Activated naive CD8-positive, alpha-beta T cell treated with anti-CD3 and anti-CD28 coated beads for 36 hours (primary cell): Measurements from ENCODE around the gene SSBP4. TPM values are rescaled to one million over a fixed set of nuclear protein-coding genes. Genes with fewer than 3 reads are reported as not detected.

Experiments used
- DNase-seq: peaks from one replicate; pipeline ENCODE4 v3.0.0; 2021
- H3K27ac Mint-ChIP-seq: one replicate; pipeline ENCODE4 v1.8.0; 2022; ENCODE audit warnings: mild to moderate bottlenecking, moderate library complexity, mixed read lengths
- H3K27me3 Mint-ChIP-seq: one replicate; pipeline ENCODE4 v1.8.0; 2022; ENCODE audit warnings: mild to moderate bottlenecking, mixed read lengths
- H3K36me3 Mint-ChIP-seq: one replicate; pipeline ENCODE4 v1.8.0; 2021; ENCODE audit warnings: mild to moderate bottlenecking, mixed read lengths
- H3K4me1 Mint-ChIP-seq: one replicate; pipeline ENCODE4 v1.8.0; 2021; ENCODE audit warnings: mixed read lengths
- H3K4me3 Mint-ChIP-seq: one replicate; pipeline ENCODE4 v1.8.0; 2022; ENCODE audit warnings: mild to moderate bottlenecking, moderate library complexity, mixed read lengths
- H3K9me3 Mint-ChIP-seq: one replicate; pipeline ENCODE4 v1.8.0; 2022; ENCODE audit warnings: mixed read lengths
- total RNA-seq, 2 experiments: library from RNA; stranded (reverse); gene quantifications; one replicate each; pipeline ENCODE4 v1.2.3, GENCODE V29; 2021

SSBP4 gene
- total RNA-seq, 2 experiments from 2014 or later, result 96.1 to 101 TPM

- DNase-seq, result no peak
- Mint-ChIP-seq H3K4me1 (peaks cover 2% of the 10 kb centered on the region), H3K4me3 (no peak overlapping the region), H3K27ac (no peak overlapping the region), H3K27me3 (no peaks in the 10 kb centered on the region), H3K9me3 (no peaks in the 10 kb centered on the region), H3K36me3 (peaks cover 2% of the 10 kb centered on the region)
Observed at GRCh38 chr19:18468517-18468916, 49.3 kb downstream of the SSBP4 start.

- peaks cover 2% of the 10 kb centered on the region for H3K4me1 Mint-ChIP-seq
- no peak overlapping the region for H3K27ac Mint-ChIP-seq
- H3K27me3 Mint-ChIP-seq, result no peaks in the 10 kb centered on the region
- H3K4me3 Mint-ChIP-seq, result no peak overlapping the region
- peaks cover 2% of the 10 kb centered on the region for H3K36me3 Mint-ChIP-seq
- no peaks in the 10 kb centered on the region for H3K9me3 Mint-ChIP-seq
- DNase-seq, result peak; percentile 61
Observed at GRCh38 chr19:18469069-18469846, 50.1 kb downstream of the SSBP4 start.

- Mint-ChIP-seq H3K27ac (no peak overlapping the region), H3K4me3 (no peak overlapping the region), H3K4me1 (peaks cover 5% of the 10 kb centered on the region), H3K36me3 (peaks cover 2% of the 10 kb centered on the region), H3K9me3 (no peaks in the 10 kb centered on the region), H3K27me3 (no peaks in the 10 kb centered on the region)
- no peak for DNase-seq
Observed at GRCh38 chr19:18470787-18471186, 51.6 kb downstream of the SSBP4 start.

- Mint-ChIP-seq H3K4me3 (no peak overlapping the region), H3K36me3 (no peaks in the 10 kb centered on the region)
Observed at GRCh38 chr19:18473003-18473705, 54.0 kb downstream of the SSBP4 start.

GRCh38 chr19:18473706-18474087 is 54.5 kb downstream of the SSBP4 start:
- Mint-ChIP-seq H3K4me3 (no peak overlapping the region), H3K27ac (no peak overlapping the region), H3K4me1 (peaks cover 21% of the 10 kb centered on the region)

More at GRCh38 chr19:18473003-18473705, 54.0 kb downstream of the SSBP4 start:
- no peak for DNase-seq
- Mint-ChIP-seq H3K27ac (peak overlapping the region; percentile 32), H3K27me3 (no peaks in the 10 kb centered on the region), H3K9me3 (no peaks in the 10 kb centered on the region), H3K4me1 (peaks cover 17% of the 10 kb centered on the region)

GRCh38 chr19:18474366-18474887 is 55.2 kb downstream of the SSBP4 start:
- no peaks in the 10 kb centered on the region for H3K27me3 Mint-ChIP-seq
- peaks cover 2% of the 10 kb centered on the region for H3K36me3 Mint-ChIP-seq
- H3K4me3 Mint-ChIP-seq, result no peak overlapping the region
- DNase-seq, result no peak
- H3K27ac Mint-ChIP-seq, result peak overlapping the region; percentile 8
- no peaks in the 10 kb centered on the region for H3K9me3 Mint-ChIP-seq
- peaks cover 28% of the 10 kb centered on the region for H3K4me1 Mint-ChIP-seq

More at GRCh38 chr19:18473706-18474087, 54.5 kb downstream of the SSBP4 start:
- DNase-seq, result no peak
- no peaks in the 10 kb centered on the region for H3K9me3 Mint-ChIP-seq
- H3K36me3 Mint-ChIP-seq, result no peaks in the 10 kb centered on the region
- no peaks in the 10 kb centered on the region for H3K27me3 Mint-ChIP-seq

GRCh38 chr19:18475004-18475453 is 55.8 kb downstream of the SSBP4 start:
- Mint-ChIP-seq H3K27me3 (no peaks in the 10 kb centered on the region), H3K36me3 (peaks cover 2% of the 10 kb centered on the region), H3K9me3 (no peaks in the 10 kb centered on the region), H3K4me3 (no peak overlapping the region), H3K27ac (peak overlapping the region; percentile 8), H3K4me1 (peaks cover 32% of the 10 kb centered on the region)
- DNase-seq, result no peak

- peaks cover 2% of the 10 kb centered on the region for H3K36me3 Mint-ChIP-seq
- H3K27me3 Mint-ChIP-seq, result no peaks in the 10 kb centered on the region
- H3K4me3 Mint-ChIP-seq, result no peak overlapping the region
- H3K27ac Mint-ChIP-seq, result no peak overlapping the region
- H3K4me1 Mint-ChIP-seq, result peaks cover 39% of the 10 kb centered on the region
- no peak for DNase-seq
- H3K9me3 Mint-ChIP-seq, result no peaks in the 10 kb centered on the region
Observed at GRCh38 chr19:18475762-18476331, 56.6 kb downstream of the SSBP4 start.

- no peak overlapping the region for H3K4me3 Mint-ChIP-seq
- no peak for DNase-seq
- H3K9me3 Mint-ChIP-seq, result no peaks in the 10 kb centered on the region
- H3K27ac Mint-ChIP-seq, result peak overlapping the region; percentile 39
- H3K27me3 Mint-ChIP-seq, result no peaks in the 10 kb centered on the region
- peaks cover 2% of the 10 kb centered on the region for H3K36me3 Mint-ChIP-seq
- H3K4me1 Mint-ChIP-seq, result peaks cover 46% of the 10 kb centered on the region
Observed at GRCh38 chr19:18476507-18477041, 57.4 kb downstream of the SSBP4 start.

GRCh38 chr19:18477042-18477779 is 58.0 kb downstream of the SSBP4 start:
- no peaks in the 10 kb centered on the region for H3K9me3 Mint-ChIP-seq
- peaks cover 2% of the 10 kb centered on the region for H3K36me3 Mint-ChIP-seq
- H3K27me3 Mint-ChIP-seq, result no peaks in the 10 kb centered on the region
- no peak for DNase-seq
- H3K27ac Mint-ChIP-seq, result peak overlapping the region; percentile 94
- peaks cover 49% of the 10 kb centered on the region for H3K4me1 Mint-ChIP-seq
- H3K4me3 Mint-ChIP-seq, result peak overlapping the region; percentile 41

- Mint-ChIP-seq H3K27ac (peak overlapping the region; percentile 94), H3K27me3 (no peaks in the 10 kb centered on the region), H3K4me3 (no peak overlapping the region), H3K9me3 (no peaks in the 10 kb centered on the region), H3K4me1 (peaks cover 49% of the 10 kb centered on the region), H3K36me3 (peaks cover 2% of the 10 kb centered on the region)
- no peak for DNase-seq
Observed at GRCh38 chr19:18477974-18478373, 58.8 kb downstream of the SSBP4 start.

- peaks cover 2% of the 10 kb centered on the region for H3K36me3 Mint-ChIP-seq
- H3K4me1 Mint-ChIP-seq, result peaks cover 51% of the 10 kb centered on the region
- peak overlapping the region; percentile 73 for H3K4me3 Mint-ChIP-seq
- DNase-seq, result peak; percentile 80
- no peaks in the 10 kb centered on the region for H3K27me3 Mint-ChIP-seq
- H3K27ac Mint-ChIP-seq, result peak overlapping the region; percentile 94
- no peaks in the 10 kb centered on the region for H3K9me3 Mint-ChIP-seq
Observed at GRCh38 chr19:18478545-18479311, 59.5 kb downstream of the SSBP4 start.

- Mint-ChIP-seq H3K4me3 (no peak overlapping the region), H3K36me3 (peaks cover 2% of the 10 kb centered on the region), H3K4me1 (peaks cover 57% of the 10 kb centered on the region), H3K27ac (peak overlapping the region; percentile 94), H3K27me3 (no peaks in the 10 kb centered on the region), H3K9me3 (no peaks in the 10 kb centered on the region)
- DNase-seq, result no peak
Observed at GRCh38 chr19:18480006-18480691, 61.0 kb downstream of the SSBP4 start.
